Retina (tissue), 1 donor: ENCODE measurements around the gene MRTFA.

ENCODE experiments used
- DNase-seq: peaks from one replicate; pipeline ENCODE4 v3.0.0-alpha.2; 2016

Gene MRTFA

DNA sequence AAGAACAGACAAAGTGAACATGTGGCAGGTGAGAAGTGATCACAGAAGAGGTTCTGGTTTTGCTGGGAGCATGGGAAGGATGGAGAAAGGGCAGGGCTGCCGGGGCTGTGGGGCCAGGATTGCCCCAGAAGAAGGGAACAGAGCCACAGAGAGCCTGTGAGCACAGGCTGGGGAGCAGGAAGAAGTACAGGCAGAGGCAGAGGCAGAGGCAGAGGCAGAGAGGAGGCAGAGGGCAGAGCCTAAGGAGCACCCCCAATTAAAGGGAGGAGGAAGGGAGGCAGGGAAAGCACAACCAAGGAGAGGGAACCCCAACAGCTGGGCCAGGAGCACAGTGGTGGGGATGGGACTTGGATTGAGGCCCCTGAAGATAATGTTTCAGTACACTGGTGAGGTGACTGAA, 214.6 kb downstream of the MRTFA start:
- no peak for DNase-seq

DNA sequence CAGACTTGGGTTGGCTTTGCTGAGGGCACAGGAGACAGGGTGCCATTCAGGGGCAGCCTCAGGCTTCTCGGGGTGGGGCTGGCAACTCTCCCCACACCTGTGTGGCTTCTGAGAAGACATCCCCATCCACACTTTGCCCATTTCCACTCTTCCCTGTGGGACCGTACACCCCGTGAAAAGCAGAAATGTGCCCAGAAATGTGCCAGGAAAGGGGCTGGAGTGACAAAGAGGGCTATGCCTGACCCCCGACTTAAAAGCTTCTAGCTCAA, 215.5 kb downstream of the MRTFA start:
- no peak for DNase-seq

DNA sequence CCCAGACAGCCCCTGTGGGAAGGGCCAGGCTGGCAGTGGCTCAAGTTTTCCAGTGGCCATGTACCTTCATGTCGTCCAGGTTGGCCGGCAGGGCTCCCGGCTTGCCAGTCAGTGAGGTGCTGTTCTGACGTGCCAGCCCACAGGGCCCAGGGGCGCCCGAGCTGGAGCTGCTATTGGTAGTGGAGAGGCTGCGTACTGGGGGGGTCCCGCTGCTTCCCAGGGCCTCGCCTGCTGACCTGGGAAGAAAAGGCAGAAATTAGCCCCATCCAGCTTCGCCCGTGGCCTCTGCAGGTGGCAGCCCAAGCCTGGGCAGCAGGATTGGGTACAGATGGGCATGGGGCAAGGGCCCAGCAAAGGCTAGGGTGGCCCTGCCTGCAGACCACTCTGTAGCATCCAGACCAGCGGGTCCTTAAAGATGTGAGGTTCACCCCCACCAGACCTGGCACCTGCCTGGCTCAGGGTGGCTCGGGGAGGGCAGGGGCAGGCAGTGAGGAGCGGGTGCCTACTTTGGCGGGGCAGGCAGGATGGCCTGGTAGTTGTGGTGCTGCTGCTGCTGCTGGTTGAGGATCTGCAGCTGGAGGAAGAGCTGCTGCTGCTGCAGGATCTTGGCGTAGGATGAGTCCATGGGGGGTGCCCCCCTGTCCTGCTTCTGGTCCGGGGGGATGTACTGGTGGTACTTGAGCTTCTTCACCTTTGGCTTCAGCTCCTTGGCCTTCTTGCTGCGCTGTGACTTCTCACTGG, 216.0 kb downstream of the MRTFA start:
- DNase-seq = no peak

DNA sequence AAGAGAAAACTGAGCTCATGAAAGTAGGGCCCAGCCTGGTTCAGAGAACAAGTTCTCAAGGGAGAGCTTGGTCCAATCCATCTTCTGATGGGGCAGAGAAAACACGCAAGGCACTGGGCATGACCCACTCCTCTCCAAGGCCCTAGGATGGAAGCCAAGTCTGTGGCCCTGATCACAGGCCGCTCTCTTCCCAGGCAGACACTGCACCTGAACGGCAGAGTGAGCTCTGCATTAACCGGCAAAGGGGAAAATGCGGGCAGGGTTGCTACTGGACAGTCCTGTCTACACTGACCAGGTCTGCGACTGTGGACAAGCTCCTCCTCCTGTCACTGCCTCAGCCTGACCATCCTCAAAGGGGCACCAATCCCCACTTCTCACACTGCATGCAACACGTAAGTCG, 216.8 kb downstream of the MRTFA start:
- no peak for DNase-seq

DNA sequence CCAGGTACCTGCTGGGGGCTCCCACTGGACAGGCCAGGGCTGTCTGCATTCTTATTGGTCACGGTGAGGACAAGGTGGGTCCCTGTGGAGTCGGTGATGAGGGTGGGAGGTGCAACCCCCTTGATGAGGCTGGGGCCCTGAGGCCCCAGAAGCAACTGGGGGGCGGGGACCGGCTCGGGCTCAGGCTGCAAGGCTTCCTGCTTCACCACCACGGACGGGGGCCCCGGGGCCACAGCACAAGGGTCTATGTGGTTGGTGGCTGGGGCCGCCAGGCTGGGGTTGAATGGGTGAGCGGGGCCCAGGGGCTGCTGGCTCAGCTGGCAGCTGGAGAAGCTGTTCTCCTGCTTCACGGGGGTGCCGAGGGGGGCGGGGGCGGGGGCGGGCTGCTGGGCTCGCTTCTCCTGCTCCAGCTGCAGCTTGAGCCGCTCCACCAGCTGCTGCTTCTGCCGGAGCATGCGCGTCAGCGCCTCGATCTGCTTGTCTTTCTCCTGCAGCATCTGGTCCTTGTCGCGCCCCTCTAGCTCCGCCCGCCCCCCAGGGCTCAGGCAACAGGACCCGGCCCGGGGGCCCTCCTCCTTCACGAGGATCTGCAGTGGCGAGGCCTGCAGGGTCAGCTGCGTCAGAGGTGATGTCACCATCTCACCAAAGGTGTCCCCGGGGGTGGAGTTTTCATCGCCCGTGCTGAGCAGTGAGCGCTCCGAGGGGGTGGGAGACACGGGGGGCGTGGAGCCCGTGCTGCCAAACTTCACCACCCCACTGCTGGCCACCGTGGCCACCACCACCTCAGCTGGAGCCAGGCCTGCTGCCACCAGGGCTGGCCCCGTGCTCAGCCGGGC, 217.9 kb downstream of the MRTFA start:
- DNase-seq = peak; percentile 62

- DNase-seq = no peak
Observed at GRCh38 chr22:40417881-40418280, 218.6 kb downstream of the MRTFA start.

DNA sequence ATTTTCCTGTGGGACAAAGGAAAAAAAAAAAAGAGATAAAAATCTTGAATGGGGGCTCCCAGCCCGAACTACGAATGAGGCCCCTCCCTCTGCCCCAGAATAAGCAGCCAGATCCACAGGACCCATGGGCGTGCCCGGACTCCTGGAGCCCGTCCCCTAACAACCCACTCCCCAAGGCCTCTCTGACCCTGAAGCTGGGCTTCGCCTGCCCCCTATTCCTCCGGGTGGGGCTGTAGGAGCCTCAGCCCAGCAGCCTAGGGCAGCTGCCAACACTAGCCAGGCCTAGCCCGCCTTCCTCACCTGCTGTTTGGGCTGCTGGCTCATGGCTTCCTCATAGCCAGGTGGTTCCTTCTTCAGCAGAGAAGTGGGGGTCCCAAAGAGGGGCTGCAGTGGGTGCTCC, 219.5 kb downstream of the MRTFA start:
- DNase-seq = no peak

DNA sequence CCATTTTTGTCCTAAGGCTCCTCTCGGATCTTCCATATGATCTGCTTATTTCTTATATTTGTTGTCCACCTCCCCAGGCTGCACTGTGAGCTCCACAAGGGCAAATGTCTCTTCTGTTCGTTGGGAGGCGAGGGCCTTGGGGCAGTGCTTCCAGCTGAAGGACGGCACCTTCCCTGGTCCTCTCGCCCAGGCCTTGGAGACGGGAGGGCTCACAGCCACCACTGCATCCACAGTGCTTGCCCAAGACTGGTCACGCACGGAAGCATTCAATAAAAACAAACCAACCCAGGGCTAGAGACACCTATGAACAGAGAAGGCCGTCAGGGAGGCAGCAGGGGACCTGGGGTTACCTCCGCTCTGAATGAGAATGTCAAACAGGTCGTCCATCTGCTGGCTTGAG, 219.9 kb downstream of the MRTFA start:
- DNase-seq = no peak

- no peak for DNase-seq
Observed at GRCh38 chr22:40416267-40416570, 220.3 kb downstream of the MRTFA start.

DNA sequence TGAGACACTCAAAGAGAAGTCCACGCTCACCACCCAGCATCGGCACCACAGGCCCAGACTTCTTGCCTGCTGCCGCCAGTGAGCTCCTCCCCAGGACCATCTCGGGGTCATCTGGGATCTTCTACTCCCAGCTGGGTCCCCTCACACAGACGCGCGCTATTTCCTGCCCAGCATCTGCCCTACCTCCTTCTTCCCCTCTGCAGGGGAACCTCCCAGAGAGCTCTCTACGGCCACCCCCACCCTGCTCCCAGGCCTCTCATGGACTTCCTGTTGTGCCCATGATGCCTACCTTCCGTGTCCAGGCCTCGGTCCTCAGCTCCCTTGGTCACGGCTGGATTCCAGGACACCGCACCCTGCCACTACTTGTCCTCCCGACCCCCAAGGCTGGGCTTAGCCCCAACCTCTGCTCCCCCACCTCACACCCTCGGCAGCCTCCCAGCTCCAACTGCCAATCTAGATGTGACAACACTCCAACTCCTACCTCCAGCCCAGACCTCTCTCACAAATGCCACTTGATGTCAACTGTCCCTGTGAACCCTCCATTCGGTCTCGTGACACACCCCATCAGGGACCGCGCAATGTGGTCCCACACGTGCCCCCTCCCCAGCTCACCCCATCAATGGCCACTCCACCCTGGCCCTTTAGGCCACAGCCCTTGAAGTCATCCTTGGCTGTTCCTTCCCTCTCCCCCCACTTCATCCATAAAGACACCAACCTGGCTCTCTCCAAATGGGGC, 220.8 kb downstream of the MRTFA start:
- no peak for DNase-seq

- DNase-seq = no peak
Observed at GRCh38 chr22:40414838-40415505, 221.5 kb downstream of the MRTFA start.

DNA sequence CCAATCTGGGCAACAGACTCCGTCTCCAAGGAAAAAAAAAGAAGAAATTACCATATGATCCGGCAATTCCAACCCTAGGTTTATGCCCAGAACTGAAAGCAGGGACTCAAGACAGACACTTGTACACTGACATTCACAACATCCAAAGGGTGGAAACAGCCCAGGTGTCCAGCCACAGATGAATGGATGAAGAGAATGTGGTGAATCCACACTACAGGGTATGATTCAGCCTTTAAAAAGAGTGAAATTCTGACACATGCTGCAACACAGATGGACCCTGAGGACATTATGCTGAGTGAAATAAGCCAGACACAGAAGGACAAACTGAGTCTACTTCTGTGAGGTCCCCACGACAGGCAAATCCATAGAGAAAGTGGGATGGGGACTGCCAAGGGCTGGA, 222.2 kb downstream of the MRTFA start:
- DNase-seq = no peak

GRCh38 chr22:40413873-40414272, 222.6 kb downstream of the MRTFA start:
- DNase-seq = no peak

DNA sequence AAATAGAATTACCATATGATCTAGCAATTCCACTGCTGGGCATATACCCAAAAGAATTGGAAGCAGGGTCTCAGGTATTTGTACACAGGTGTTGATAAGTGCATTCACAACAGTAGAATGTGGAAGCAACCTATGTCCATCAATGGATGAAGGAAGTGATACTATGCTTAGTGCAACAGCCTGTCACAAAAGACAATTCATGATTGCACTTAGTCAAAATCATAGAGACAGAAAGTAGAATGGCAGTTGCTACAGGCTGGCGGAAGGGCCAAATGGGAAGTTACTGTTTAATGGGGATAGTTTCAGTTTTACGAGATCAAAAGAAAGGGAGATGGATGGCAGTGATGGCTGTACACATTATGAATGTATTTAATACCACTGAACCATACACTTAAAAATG, 224.1 kb downstream of the MRTFA start:
- DNase-seq = no peak

DNA sequence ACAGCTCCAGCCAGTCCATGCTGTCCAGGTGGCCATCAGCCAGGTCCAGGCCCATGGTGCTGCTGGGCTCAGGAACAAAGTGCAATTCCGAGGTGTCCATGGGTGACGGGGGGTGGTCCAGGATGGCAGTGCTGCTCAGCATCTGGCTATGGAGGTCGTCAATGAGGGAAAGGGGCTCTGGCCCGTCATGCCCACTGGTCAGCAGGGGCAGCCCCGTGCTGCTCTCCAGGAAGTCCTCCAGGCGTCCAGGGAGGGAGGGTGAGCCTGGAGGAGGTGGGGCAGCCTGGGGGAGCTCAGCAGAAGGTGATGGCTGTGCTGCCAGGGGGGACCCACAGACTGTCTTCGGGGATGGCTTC, 225.0 kb downstream of the MRTFA start:
- no peak for DNase-seq

- no peak for DNase-seq
Observed at GRCh38 chr22:40410731-40411505, 225.6 kb downstream of the MRTFA start.

DNA sequence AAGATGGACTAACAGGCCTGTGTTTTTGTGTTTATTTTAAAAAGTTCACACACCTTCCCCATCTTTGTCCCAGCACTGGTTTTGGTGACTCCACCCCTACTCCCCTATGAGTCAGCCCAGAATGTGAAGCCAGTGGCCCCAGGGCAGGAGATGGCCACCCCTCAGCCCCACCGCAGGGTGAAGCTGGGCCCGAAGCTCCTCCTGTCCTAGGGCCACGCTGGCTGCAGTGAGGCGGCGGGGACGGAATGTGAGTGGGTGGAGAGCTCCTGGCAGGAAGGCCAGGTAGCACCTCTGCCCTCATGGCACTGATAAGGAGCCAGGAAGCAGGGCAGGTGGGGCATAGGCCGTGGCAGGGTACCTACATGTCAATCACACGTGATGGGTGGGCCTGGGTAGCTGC, 226.2 kb downstream of the MRTFA start:
- no peak for DNase-seq

GRCh38 chr22:40409613-40410113, 226.9 kb downstream of the MRTFA start:
- DNase-seq = no peak

- no peak for DNase-seq
Observed at GRCh38 chr22:40408718-40409612, 227.6 kb downstream of the MRTFA start.

GRCh38 chr22:40407831-40408717, 228.4 kb downstream of the MRTFA start:
- no peak for DNase-seq
